Astrocyte of the spinal cord (primary cell): Measurements from ENCODE around the gene SLC25A12.

Experiments used
- DNase-seq: peaks from one replicate; pipeline ENCODE4 v3.0.0; 2011; ENCODE audit warnings: low read depth, low spot score
- H3K4me3 ChIP-seq: 2 replicates; pipeline ENCODE4 v1.5.1; 2011; ENCODE audit warnings: low read depth, mild to moderate bottlenecking, low read length, moderate library complexity
- CTCF ChIP-seq: IDR thresholded peaks from 2 replicates; pipeline ENCODE4 v1.5.1; 2012; ENCODE audit warnings: low read depth, mild to moderate bottlenecking, low read length, inconsistent platforms
- in situ Hi-C: cut with HindIII; loops from 2 replicates; pipeline ENCODE4 v1.10.0; 2017; ENCODE audit warnings: low sequenced_read_pairs

SLC25A12 gene

DNA sequence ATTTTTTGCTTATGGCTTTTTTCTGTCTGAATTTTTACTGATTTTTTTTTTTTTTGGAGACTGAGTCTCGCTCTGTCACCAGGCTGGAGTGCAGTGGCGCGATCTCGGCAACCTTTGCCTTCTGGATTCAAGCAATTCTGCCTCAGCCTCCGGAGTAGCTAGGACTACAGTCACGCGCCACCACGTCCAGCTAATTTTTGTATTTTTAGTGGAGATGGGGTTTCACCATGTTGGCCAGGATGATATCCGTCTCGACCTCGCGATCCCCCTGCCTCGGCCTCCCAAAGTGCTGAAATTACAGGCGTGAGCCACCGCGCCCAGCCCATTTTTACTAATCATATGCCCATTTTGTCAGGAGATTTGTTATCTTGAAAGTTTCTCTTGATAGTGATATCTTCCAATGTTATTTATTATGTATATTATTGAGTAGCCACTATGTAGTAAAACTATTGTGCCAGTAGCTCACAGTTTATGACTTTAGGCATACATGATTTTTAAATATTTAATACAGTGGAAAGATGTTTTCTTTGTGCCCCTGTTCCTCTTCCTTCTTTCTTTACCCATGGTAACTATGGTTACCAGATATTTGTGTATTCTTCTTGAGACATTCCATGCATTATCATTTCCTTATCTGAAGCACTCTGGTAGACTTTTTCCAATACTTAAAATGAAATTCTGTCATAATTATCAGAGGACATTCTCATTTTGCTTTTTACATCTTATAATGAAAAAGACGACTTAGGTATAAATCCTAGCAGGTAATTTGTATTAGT, 30.3 kb upstream of the SLC25A12 start:
- H3K4me3 ChIP-seq: no peak overlapping the region
- no peak for DNase-seq
- in situ Hi-C loops: no loop called here
- no peak for TF ChIP-seq CTCF

DNA sequence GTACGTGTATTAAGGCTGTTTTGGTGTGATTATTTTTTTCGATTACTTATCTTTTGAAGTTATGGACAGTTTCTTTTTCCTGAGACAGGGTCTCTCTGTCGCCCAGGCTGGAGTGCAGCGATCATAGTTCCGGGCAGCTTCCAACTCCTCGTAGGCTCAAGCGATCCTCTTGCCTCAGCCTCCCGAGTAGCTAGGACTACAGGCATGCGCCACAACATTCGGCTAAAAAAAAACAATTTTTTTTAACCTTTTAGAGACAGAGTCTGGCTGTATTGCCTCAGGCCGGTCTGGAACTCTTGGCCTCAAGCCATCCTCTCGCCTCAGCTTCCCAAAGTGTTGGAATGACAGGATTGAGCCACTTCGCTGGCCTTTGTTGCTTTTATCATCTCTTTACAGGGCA, 29.2 kb upstream of the SLC25A12 start:
- H3K4me3 ChIP-seq: peak overlapping the region; percentile 96
- in situ Hi-C loops: no loop called here
- TF ChIP-seq CTCF: no peak
- peak; percentile 13 for DNase-seq

GRCh38 chr2:171922230-171923022, 28.4 kb upstream of the SLC25A12 start, which contains the start of gene HAT1:
Gene HAT1, plus strand, starts transcription at chr2:171922461. Its CDS starts 40 bp downstream, at chr2:171922501.
- no peak for TF ChIP-seq CTCF
- in situ Hi-C loops: no loop called here
- peak; percentile 98 for DNase-seq
- H3K4me3 ChIP-seq: peak within 1 kb of the TSS; percentile 96

DNA sequence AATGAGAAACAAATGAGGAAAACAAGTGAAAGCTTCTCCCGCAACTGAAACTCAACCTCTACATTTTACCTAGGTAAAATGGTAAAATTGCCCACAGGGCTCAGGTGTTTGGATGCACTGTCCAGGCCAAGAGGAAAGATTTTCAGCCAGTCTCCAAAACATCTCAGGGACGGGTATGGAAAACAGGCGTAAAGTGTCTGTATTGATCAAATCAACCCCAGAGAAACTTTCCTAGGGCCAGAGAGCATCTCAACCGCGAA, 27.9 kb upstream of the SLC25A12 start:
- no peak for DNase-seq
- H3K4me3 ChIP-seq: peak overlapping the region; percentile 96
- in situ Hi-C loops: no loop called here
- TF ChIP-seq CTCF: no peak

DNA sequence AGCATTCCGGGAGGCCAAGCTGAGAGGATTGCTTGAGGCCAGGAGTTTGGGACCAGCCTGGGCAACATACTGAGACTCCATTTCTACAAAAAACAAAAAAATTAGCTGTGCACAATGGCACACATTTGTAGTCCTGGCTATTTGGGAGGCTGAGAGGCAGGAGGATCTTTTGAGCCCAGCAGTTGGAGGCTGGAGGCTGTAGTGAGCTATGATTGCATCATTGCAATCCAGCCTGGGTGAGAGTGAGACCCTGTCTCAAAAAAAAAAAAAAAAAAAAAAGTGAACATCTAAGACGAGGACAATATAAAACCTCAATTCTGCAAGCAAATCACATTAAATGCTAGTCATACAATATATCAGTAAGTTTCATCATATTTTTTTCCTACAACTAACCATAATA, 25.4 kb upstream of the SLC25A12 start:
- DNase-seq: no peak
- in situ Hi-C loops: no loop called here
- no peak for TF ChIP-seq CTCF
- no peak overlapping the region for H3K4me3 ChIP-seq

DNA sequence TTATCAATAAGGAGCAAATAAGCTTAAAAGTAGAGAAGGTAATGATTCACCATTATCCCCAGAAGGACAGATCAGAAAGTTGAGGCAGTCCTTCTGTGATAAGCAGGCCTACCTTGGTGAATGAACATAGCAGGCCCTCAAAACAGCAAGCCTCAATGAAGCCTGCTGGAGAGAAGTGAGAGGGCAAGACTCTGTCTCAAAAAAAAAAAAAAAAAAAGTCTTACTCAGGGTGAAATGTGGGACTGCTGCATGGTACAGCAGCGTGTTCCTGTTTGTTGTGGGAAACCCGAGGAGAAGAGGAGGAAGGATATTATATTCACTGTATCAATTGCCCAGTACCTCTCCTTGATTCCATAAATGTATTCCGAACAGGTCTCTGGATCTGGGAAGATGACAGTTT, 19.5 kb upstream of the SLC25A12 start:
- no peak overlapping the region for H3K4me3 ChIP-seq
- TF ChIP-seq CTCF: no peak
- in situ Hi-C loops: no loop called here
- DNase-seq: no peak
